HG03460 (cell line): ENCODE data around the gene IFRD1.
"Not testable (repeated sequence)": the region's sequence is repeated elsewhere in the genome, so short reads cannot be mapped to it uniquely, and the experiment has no call there.

Experiments
- ATAC-seq: cut with Tn5 transposase; IDR thresholded peaks from one replicate; pipeline ENCODE4 v1.9.1; 2021; ENCODE audit not compliant: unreplicated experiment

The IFRD1 gene

GRCh38 chr7:112442210-112442609, 8.1 kb upstream of the IFRD1 start:
- no peak for ATAC-seq

GRCh38 chr7:112444505-112444904, 5.8 kb upstream of the IFRD1 start:
- ATAC-seq = no peak

GRCh38 chr7:112446431-112446830, 3.8 kb upstream of the IFRD1 start:
- ATAC-seq = no peak

- no peak for ATAC-seq
These were observed 2.9 kb upstream of the IFRD1 start for GRCh38 chr7:112447406-112447805.

GRCh38 chr7:112448381-112448780, 1.9 kb upstream of the IFRD1 start:
- ATAC-seq = no peak

- ATAC-seq = no peak
These were observed 1.4 kb upstream of the IFRD1 start for GRCh38 chr7:112448891-112449290.

- no peak for ATAC-seq
These were observed 907 bp upstream of the IFRD1 start for GRCh38 chr7:112449353-112449752.

GRCh38 chr7:112450807-112451761, 824 bp downstream of the IFRD1 start:
- ATAC-seq = peak; percentile 81

- no peak for ATAC-seq
These were observed 2.0 kb downstream of the IFRD1 start for GRCh38 chr7:112452102-112452888.

- ATAC-seq = no peak
These were observed 3.4 kb downstream of the IFRD1 start for GRCh38 chr7:112453505-112454171.

- not testable (repeated sequence) for ATAC-seq
These were observed 3.9 kb downstream of the IFRD1 start for GRCh38 chr7:112454191-112454590.

- no peak for ATAC-seq
These were observed 9.4 kb downstream of the IFRD1 start for GRCh38 chr7:112459645-112460044.

- no peak for ATAC-seq
These were observed 12.0 kb downstream of the IFRD1 start for GRCh38 chr7:112462236-112462635.

- no peak for ATAC-seq
These were observed 17.6 kb downstream of the IFRD1 start for GRCh38 chr7:112467867-112468266.

- ATAC-seq = no peak
These were observed 19.9 kb downstream of the IFRD1 start for GRCh38 chr7:112470194-112470593.

- no peak for ATAC-seq
These were observed 26.3 kb downstream of the IFRD1 start for GRCh38 chr7:112476390-112477052.

GRCh38 chr7:112481121-112481736, 31.0 kb downstream of the IFRD1 start:
- no peak for ATAC-seq

- no peak for ATAC-seq
These were observed 31.8 kb downstream of the IFRD1 start for GRCh38 chr7:112481833-112482670.

GRCh38 chr7:112484671-112485167, 34.5 kb downstream of the IFRD1 start:
- ATAC-seq = no peak
